ENCODE data around the gene CHRM4. TPM values are rescaled to one million over a fixed set of nuclear protein-coding genes. Genes with fewer than 3 reads are reported as not detected.

CHRM4 gene
- total RNA-seq, 1 experiment from 2014 or later = 0.97 TPM

- H3K4me3 ChIP-seq = no peak overlapping the region
- H3K9me3 ChIP-seq (replicated peaks) = no peaks in the 10 kb centered on the region
- no peaks in the 10 kb centered on the region for H3K27me3 ChIP-seq
- DNase-seq = no peak
- peaks cover 17% of the 10 kb centered on the region for H3K36me3 ChIP-seq
- H3K4me1 ChIP-seq = no peaks in the 10 kb centered on the region
- H3K27ac ChIP-seq = peak overlapping the region; percentile 19; the same call in 1 of the 2 replicates
Observed at GRCh38 chr11:46414466-46414796, 22.9 kb upstream of the CHRM4 start.

- H3K27ac ChIP-seq = no peak overlapping the region
- peaks cover 18% of the 10 kb centered on the region for H3K36me3 ChIP-seq
- DNase-seq = no peak
Observed at GRCh38 chr11:46413760-46414465, 22.3 kb upstream of the CHRM4 start.

GRCh38 chr11:46410021-46410420 is 18.4 kb upstream of the CHRM4 start:
- peaks cover 31% of the 10 kb centered on the region for H3K36me3 ChIP-seq
- no peaks in the 10 kb centered on the region for H3K27me3 ChIP-seq
- H3K27ac ChIP-seq = no peak overlapping the region
- H3K9me3 ChIP-seq (replicated peaks) = no peaks in the 10 kb centered on the region
- no peak overlapping the region for H3K4me3 ChIP-seq
- peak in 1 of 2 experiments; percentile 22 for DNase-seq
- no peaks in the 10 kb centered on the region for H3K4me1 ChIP-seq

More at GRCh38 chr11:46413760-46414465, 22.3 kb upstream of the CHRM4 start:
- Histone ChIP-seq H3K4me3 (no peak overlapping the region), H3K27me3 (no peaks in the 10 kb centered on the region), H3K4me1 (no peaks in the 10 kb centered on the region), H3K9me3 (replicated peaks) (no peaks in the 10 kb centered on the region)

- no peak overlapping the region for H3K27ac ChIP-seq
Observed at GRCh38 chr11:46408407-46408986, 16.9 kb upstream of the CHRM4 start.

GRCh38 chr11:46407635-46408034 is 16.1 kb upstream of the CHRM4 start:
- no peaks in the 10 kb centered on the region for H3K4me1 ChIP-seq
- H3K27ac ChIP-seq = no peak overlapping the region
- peaks cover 20% of the 10 kb centered on the region; the same call in 1 of the 2 replicates for H3K36me3 ChIP-seq
- no peak overlapping the region for H3K4me3 ChIP-seq
- no peaks in the 10 kb centered on the region for H3K27me3 ChIP-seq
- no peak for DNase-seq
- H3K9me3 ChIP-seq (replicated peaks) = no peaks in the 10 kb centered on the region

More at GRCh38 chr11:46408407-46408986, 16.9 kb upstream of the CHRM4 start:
- Histone ChIP-seq H3K27me3 (no peaks in the 10 kb centered on the region), H3K9me3 (replicated peaks) (no peaks in the 10 kb centered on the region), H3K4me1 (no peaks in the 10 kb centered on the region), H3K4me3 (no peak overlapping the region), H3K36me3 (peaks cover 20% of the 10 kb centered on the region; the same call in 1 of the 2 replicates)
- peak in 1 of 2 experiments; percentile 26 for DNase-seq

- no peak for DNase-seq
- H3K4me1 ChIP-seq = no peaks in the 10 kb centered on the region
- no peaks in the 10 kb centered on the region for H3K27me3 ChIP-seq
- no peak overlapping the region for H3K27ac ChIP-seq
- H3K9me3 ChIP-seq (replicated peaks) = no peaks in the 10 kb centered on the region
- peaks cover 22% of the 10 kb centered on the region; the same call in 1 of the 2 replicates for H3K36me3 ChIP-seq
- no peak overlapping the region for H3K4me3 ChIP-seq
Observed at GRCh38 chr11:46404476-46405017, 13.0 kb upstream of the CHRM4 start.

GRCh38 chr11:46402957-46403902 is 11.7 kb upstream of the CHRM4 start:
- H3K4me1 ChIP-seq = no peaks in the 10 kb centered on the region
- peaks cover 12% of the 10 kb centered on the region; the same call in 1 of the 2 replicates for H3K36me3 ChIP-seq
- H3K27me3 ChIP-seq = no peaks in the 10 kb centered on the region
- H3K9me3 ChIP-seq (replicated peaks) = no peaks in the 10 kb centered on the region
- no peak overlapping the region for H3K4me3 ChIP-seq
- no peak for DNase-seq
- no peak overlapping the region for H3K27ac ChIP-seq

- H3K4me3 ChIP-seq = no peak overlapping the region
- no peaks in the 10 kb centered on the region for H3K4me1 ChIP-seq
- DNase-seq = no peak
- no peaks in the 10 kb centered on the region for H3K9me3 ChIP-seq (replicated peaks)
- no peak overlapping the region for H3K27ac ChIP-seq
- peaks cover 4% of the 10 kb centered on the region; the same call in 1 of the 2 replicates for H3K36me3 ChIP-seq
- H3K27me3 ChIP-seq = no peaks in the 10 kb centered on the region
Observed at GRCh38 chr11:46397526-46397925, 6.0 kb upstream of the CHRM4 start.

- H3K27ac ChIP-seq = no peak overlapping the region
- no peaks in the 10 kb centered on the region for H3K9me3 ChIP-seq (replicated peaks)
- no peaks in the 10 kb centered on the region for H3K27me3 ChIP-seq
- peaks cover 4% of the 10 kb centered on the region for H3K4me1 ChIP-seq
- no peak for DNase-seq
- H3K4me3 ChIP-seq = no peak overlapping the region
- H3K36me3 ChIP-seq = no peaks in the 10 kb centered on the region; the same call in 1 of the 2 replicates
Observed at GRCh38 chr11:46393759-46394158, 2.2 kb upstream of the CHRM4 start.

GRCh38 chr11:46393231-46393616 is 1.6 kb upstream of the CHRM4 start:
- no peak overlapping the region for H3K27ac ChIP-seq
- DNase-seq = no peak
- no peaks in the 10 kb centered on the region; the same call in 1 of the 2 replicates for H3K36me3 ChIP-seq
- H3K4me1 ChIP-seq = peaks cover 9% of the 10 kb centered on the region
- H3K27me3 ChIP-seq = no peaks in the 10 kb centered on the region
- H3K9me3 ChIP-seq (replicated peaks) = no peaks in the 10 kb centered on the region
- H3K4me3 ChIP-seq = no peak overlapping the region

GRCh38 chr11:46392421-46393230 is 1.1 kb upstream of the CHRM4 start:
- Histone ChIP-seq H3K27me3 (no peaks in the 10 kb centered on the region), H3K4me1 (peaks cover 10% of the 10 kb centered on the region), H3K36me3 (no peaks in the 10 kb centered on the region; the same call in 1 of the 2 replicates), H3K4me3 (peak overlapping the region; percentile 85), H3K27ac (no peak overlapping the region), H3K9me3 (replicated peaks) (no peaks in the 10 kb centered on the region)
- DNase-seq = peak; percentile 77 to 85

- Histone ChIP-seq H3K4me3 (peak overlapping the region; percentile 85), H3K27me3 (no peaks in the 10 kb centered on the region), H3K9me3 (replicated peaks) (no peaks in the 10 kb centered on the region), H3K27ac (no peak overlapping the region), H3K4me1 (peaks cover 10% of the 10 kb centered on the region), H3K36me3 (no peaks in the 10 kb centered on the region)
- DNase-seq = no peak
Observed at GRCh38 chr11:46391186-46391577, 394 bp downstream of the CHRM4 start.

- Histone ChIP-seq H3K4me3 (peak overlapping the region; percentile 85), H3K27ac (no peak overlapping the region), H3K27me3 (no peaks in the 10 kb centered on the region), H3K36me3 (no peaks in the 10 kb centered on the region), H3K9me3 (replicated peaks) (no peaks in the 10 kb centered on the region), H3K4me1 (peaks cover 10% of the 10 kb centered on the region)
- no peak for DNase-seq
Observed at GRCh38 chr11:46390331-46391171, 1.0 kb downstream of the CHRM4 start.
